ENCODE results near the gene LGALS1.
A peak's percentile ranks its signal among the peaks of the same experiment; 100 is the strongest.

DNA sequence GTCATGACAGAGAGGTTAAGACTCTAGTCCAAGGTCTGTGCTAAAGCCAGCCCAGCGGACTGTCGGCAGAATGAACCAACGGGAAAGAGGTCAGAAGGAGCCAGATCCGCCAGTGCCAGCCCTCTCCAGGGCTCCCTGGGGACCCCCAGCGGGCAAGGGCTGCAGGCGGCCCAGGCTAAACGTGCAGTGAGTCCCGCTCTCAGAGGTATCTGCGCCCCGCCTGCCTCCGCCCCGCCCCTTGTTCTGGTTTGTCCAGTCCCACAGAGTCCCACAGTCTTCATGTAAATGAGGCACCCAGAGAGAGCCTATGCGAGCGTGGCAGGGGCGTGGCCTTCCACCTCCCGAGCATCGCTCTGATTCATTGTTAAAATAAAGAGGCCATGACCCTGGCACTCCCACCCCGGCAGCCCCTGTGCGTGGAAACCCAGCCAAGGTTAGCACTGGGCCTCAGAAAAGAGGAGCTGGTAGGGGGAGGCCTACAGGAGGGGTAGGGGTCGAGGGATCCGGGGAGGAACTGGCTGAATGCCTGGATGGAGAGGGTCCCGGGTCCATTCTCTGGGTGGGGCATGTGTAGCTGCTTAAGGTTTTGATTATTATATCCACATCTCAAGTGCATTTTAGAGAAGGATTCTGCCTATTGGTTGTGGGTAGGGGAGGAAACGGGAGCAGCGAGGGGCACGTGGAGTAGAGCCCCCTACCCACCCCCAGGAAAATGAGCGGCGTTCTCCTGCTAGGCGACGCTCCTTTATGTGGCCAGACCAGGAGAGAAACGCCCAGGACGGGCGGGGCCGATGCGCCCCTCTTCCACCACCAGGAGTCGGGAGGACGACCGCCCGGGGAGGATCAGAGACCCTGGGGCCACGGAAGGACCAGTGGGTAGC lies 21.5 kb downstream of the LGALS1 start, which contains the start of gene TRIOBP:
- no peak for TF ChIP-seq EZH2 (IDR thresholded peaks at IDR 0.05; ENCODE audit: borderline replicate concordance, low read depth, low read length, poor library complexity, severe bottlenecking)
- TF ChIP-seq, protein P1, sequence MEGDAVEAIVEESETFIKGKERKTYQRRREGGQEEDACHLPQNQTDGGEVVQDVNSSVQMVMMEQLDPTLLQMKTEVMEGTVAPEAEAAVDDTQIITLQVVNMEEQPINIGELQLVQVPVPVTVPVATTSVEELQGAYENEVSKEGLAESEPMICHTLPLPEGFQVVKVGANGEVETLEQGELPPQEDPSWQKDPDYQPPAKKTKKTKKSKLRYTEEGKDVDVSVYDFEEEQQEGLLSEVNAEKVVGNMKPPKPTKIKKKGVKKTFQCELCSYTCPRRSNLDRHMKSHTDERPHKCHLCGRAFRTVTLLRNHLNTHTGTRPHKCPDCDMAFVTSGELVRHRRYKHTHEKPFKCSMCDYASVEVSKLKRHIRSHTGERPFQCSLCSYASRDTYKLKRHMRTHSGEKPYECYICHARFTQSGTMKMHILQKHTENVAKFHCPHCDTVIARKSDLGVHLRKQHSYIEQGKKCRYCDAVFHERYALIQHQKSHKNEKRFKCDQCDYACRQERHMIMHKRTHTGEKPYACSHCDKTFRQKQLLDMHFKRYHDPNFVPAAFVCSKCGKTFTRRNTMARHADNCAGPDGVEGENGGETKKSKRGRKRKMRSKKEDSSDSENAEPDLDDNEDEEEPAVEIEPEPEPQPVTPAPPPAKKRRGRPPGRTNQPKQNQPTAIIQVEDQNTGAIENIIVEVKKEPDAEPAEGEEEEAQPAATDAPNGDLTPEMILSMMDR (conservative IDR thresholded peaks at IDR 0.05; ENCODE audit: low read depth, low read length), result peak; percentile 56

All from A673 (cell line).